Endothelial cell of umbilical vein (primary cell): ENCODE results near the gene ADAM19. TPM values are rescaled to one million over a fixed set of nuclear protein-coding genes. Genes with fewer than 3 reads are reported as not detected.

Experiments used
- BruUV-seq: library from RNA; stranded (reverse); fragments of 400-500 nt; replicated peaks from 2 replicates; lab custom pipeline; 2021; lab: Mats Ljungman, UMichigan
- CTCF ChIA-PET: fragments of 300-600, 350-600 bp; sonication (Branson Sonifier 250); formaldehyde crosslinking; loops from one replicate; lab custom pipeline; 2021; ENCODE audit warnings: antibody characterized with exemption, inconsistent platforms; lab: Charles Lee
- POLR2A ChIA-PET: fragments of 300-600, 350-600 bp; sonication (Branson Sonifier 250); formaldehyde crosslinking; loops from one replicate; lab custom pipeline; 2021; ENCODE audit warnings: antibody characterized with exemption, inconsistent platforms; lab: Charles Lee
- DNase-seq: peaks from one replicate; pipeline ENCODE4 v3.0.0-alpha.2; 2011; ENCODE audit warnings: low read depth, low spot score
- FAIRE-seq: peaks from 2 replicates; lab custom pipeline; 2011; peaks lifted over from hg19 to GRCh38; lab: Jason Lieb, UNC
- H2AFZ ChIP-seq: 2 replicates; pipeline ENCODE4 v1.6.0; 2012; ENCODE audit warnings: low read depth, low read length, control low read depth, inconsistent platforms
- H3K27ac ChIP-seq: 2 replicates; pipeline ENCODE4 v1.5.1; 2011; ENCODE audit warnings: low read depth, mild to moderate bottlenecking, control low read depth, low read length, moderate library complexity; ENCODE audit not compliant: insufficient read depth
- H3K27me3 ChIP-seq, 2 experiments: 2 replicates each; pipeline versions ENCODE4 v1.6.0 to v1.6.1; 2011; ENCODE audit warnings: low read length in 2 of 2, mixed read lengths in 1 of 2; ENCODE audit not compliant: control insufficient read depth in 2 of 2, insufficient read depth in 2 of 2
- H3K36me3 ChIP-seq, 2 experiments: 2 replicates in 1 of 2; 3 replicates in 1 of 2; pipeline ENCODE4 v1.5.1; 2011; ENCODE audit warnings: low read length in 2 of 2, mild to moderate bottlenecking in 1 of 2, moderate library complexity in 1 of 2; ENCODE audit not compliant: control insufficient read depth in 2 of 2, insufficient read depth in 2 of 2; ENCODE audit errors: extremely low read depth in 1 of 2
- H3K4me1 ChIP-seq: 3 replicates; pipeline ENCODE4 v1.5.1; 2011; ENCODE audit warnings: mild to moderate bottlenecking, low read length; ENCODE audit not compliant: control insufficient read depth, insufficient read depth; ENCODE audit errors: extremely low read depth
- H3K4me2 ChIP-seq: 2 replicates; pipeline ENCODE4 v1.6.1; 2011; ENCODE audit warnings: low read length, control low read depth, mixed read lengths; ENCODE audit not compliant: insufficient read depth
- H3K4me3 ChIP-seq, 3 experiments: fragments of 200-600 bp in 1 of 3; sonication (generic), shearing (Covaris generic) in 1 of 3; replicated peaks in 1 of 3; 2 replicates each; pipeline ENCODE4 v1.5.1; 2011 to 2016; ENCODE audit warnings: control low read depth in 3 of 3, low read length in 3 of 3, mild to moderate bottlenecking in 2 of 3, inconsistent platforms in 1 of 3, low read depth in 1 of 3, moderate library complexity in 1 of 3; ENCODE audit not compliant: insufficient read depth in 1 of 3
- H3K79me2 ChIP-seq: 2 replicates; pipeline ENCODE4 v1.6.0; 2012; ENCODE audit warnings: low read length, inconsistent platforms; ENCODE audit not compliant: control insufficient read depth, insufficient read depth
- H3K9ac ChIP-seq: replicated peaks from 2 replicates; pipeline ENCODE3; 2011; ENCODE audit warnings: low read length, control low read depth; ENCODE audit not compliant: insufficient read depth; ENCODE audit errors: extremely low read depth
- H3K9me1 ChIP-seq: replicated peaks from 3 replicates; pipeline ENCODE4 v1.6.0; 2011; ENCODE audit warnings: mild to moderate bottlenecking, low read length; ENCODE audit not compliant: control insufficient read depth, insufficient read depth; ENCODE audit errors: extremely low read depth
- H3K9me3 ChIP-seq: replicated peaks from 2 replicates; pipeline ENCODE4 v1.5.1; 2012; ENCODE audit warnings: low read length, inconsistent platforms; ENCODE audit not compliant: control insufficient read depth, insufficient read depth
- H4K20me1 ChIP-seq: replicated peaks from 2 replicates; pipeline ENCODE3; 2011; ENCODE audit warnings: mild to moderate bottlenecking, low read length; ENCODE audit not compliant: control insufficient read depth, insufficient read depth; ENCODE audit errors: extremely low read depth
- EZH2 ChIP-seq: IDR thresholded peaks from 2 replicates; pipeline ENCODE4 v1.6.1; 2012; ENCODE audit warnings: borderline replicate concordance, low read depth, mild to moderate bottlenecking, moderate library complexity, low read length, inconsistent platforms; ENCODE audit not compliant: severe bottlenecking
- FOS ChIP-seq: IDR thresholded peaks from 2 replicates; pipeline ENCODE4 v1.6.1; 2011; ENCODE audit warnings: mild to moderate bottlenecking, low read length, moderate library complexity, borderline replicate concordance; ENCODE audit not compliant: insufficient read depth
- GATA2 ChIP-seq: IDR thresholded peaks from 2 replicates; pipeline ENCODE4 v1.7.0; 2011; ENCODE audit warnings: low read depth, mild to moderate bottlenecking, moderate library complexity, mixed read lengths, low read length; ENCODE audit not compliant: insufficient read length, insufficient read depth
- JUN ChIP-seq: IDR thresholded peaks from 2 replicates; pipeline ENCODE4 v1.6.1; 2011; ENCODE audit warnings: borderline replicate concordance, low read depth; ENCODE audit not compliant: insufficient read length, insufficient read depth
- MAX ChIP-seq: IDR thresholded peaks from 2 replicates; pipeline ENCODE4 v1.6.1; 2011; ENCODE audit not compliant: insufficient read depth, insufficient read length
- MYC ChIP-seq: IDR thresholded peaks from one replicate; pipeline ENCODE4 v1.6.1; 2011; ENCODE audit warnings: mild to moderate bottlenecking, low read depth, low read length
- POLR2A ChIP-seq: IDR thresholded peaks from 2 replicates; pipeline ENCODE4 v1.6.1; 2012; ENCODE audit warnings: low read depth, mild to moderate bottlenecking, control low read depth, low read length
- POLR2AphosphoS5 ChIP-seq: IDR thresholded peaks from 2 replicates; pipeline ENCODE4 v1.6.1; 2012; ENCODE audit warnings: low read depth, mild to moderate bottlenecking, control low read depth, low read length, moderate library complexity; ENCODE audit not compliant: insufficient read depth
- dilution Hi-C: fragments of 300-500 bp; cut with MboI; formaldehyde crosslinking; loops from one replicate; pipeline ENCODE4 v1.15.0; 2019; ENCODE audit warnings: low sequenced_read_pairs; ENCODE audit not compliant: extremely low pct_ligation_motif_present
- intact Hi-C: fragments of 100-400 bp; cut with micrococcal nuclease; formaldehyde crosslinking; loops from one replicate; pipeline ENCODE4 v1.10.0; 2022
- polyA plus RNA-seq, 4 experiments: library from polyadenylated mRNA; depleted of rRNA in 3 of 4; stranded (reverse) in 3 of 4; unstranded in 1 of 4; fragments of >200 nt; gene quantifications; 2 replicates each; pipeline versions ENCODE4 v1.2.1 to v1.2.3, GENCODE V29; 2011 to 2012; ENCODE audit warnings: missing spikeins in 1 of 4
- total RNA-seq: library from RNA; stranded (reverse); gene quantifications from 2 replicates; pipeline ENCODE4 v1.2.3, GENCODE V29; 2021
- TF ChIP-seq, protein P1 (sequence below), 2 donors: IDR thresholded peaks; 1 replicate in 1 of 2; 2 replicates in 1 of 2; pipeline ENCODE4 v1.5.1; 2011; ENCODE audit warnings: low read length in 2 of 2, mild to moderate bottlenecking in 2 of 2, moderate library complexity in 2 of 2, control low read depth in 1 of 2, inconsistent platforms in 1 of 2, low read depth in 1 of 2; ENCODE audit not compliant: insufficient read depth in 1 of 2; ENCODE audit errors: extremely low read depth in 1 of 2

Gene ADAM19
- total and polyA plus RNA-seq, 2 donors (not counting 3 experiments of a cell fraction or from before 2014, with no cell fraction given) = 10.0 to 22.6 TPM

- H2AFZ ChIP-seq = no peak overlapping the region
- FAIRE-seq = no peak
- BruUV-seq = no TSS peak
- ChIA-PET CTCF (no interaction called here), POLR2A (no interaction called here)
- dilution Hi-C loops = no loop called here
- H3K9me1 ChIP-seq = no peaks in the 10 kb centered on the region
- H3K4me1 ChIP-seq = peaks cover 16% of the 10 kb centered on the region
- no peak overlapping the region for H3K4me2 ChIP-seq
- no peak overlapping the region for H3K27ac ChIP-seq
- TF ChIP-seq POLR2A (no peak), MAX (no peak), GATA2 (no peak), FOS (no peak), EZH2 (no peak), MYC (no peak), JUN (no peak), POLR2AphosphoS5 (no peak)
- TF ChIP-seq, protein P1, sequence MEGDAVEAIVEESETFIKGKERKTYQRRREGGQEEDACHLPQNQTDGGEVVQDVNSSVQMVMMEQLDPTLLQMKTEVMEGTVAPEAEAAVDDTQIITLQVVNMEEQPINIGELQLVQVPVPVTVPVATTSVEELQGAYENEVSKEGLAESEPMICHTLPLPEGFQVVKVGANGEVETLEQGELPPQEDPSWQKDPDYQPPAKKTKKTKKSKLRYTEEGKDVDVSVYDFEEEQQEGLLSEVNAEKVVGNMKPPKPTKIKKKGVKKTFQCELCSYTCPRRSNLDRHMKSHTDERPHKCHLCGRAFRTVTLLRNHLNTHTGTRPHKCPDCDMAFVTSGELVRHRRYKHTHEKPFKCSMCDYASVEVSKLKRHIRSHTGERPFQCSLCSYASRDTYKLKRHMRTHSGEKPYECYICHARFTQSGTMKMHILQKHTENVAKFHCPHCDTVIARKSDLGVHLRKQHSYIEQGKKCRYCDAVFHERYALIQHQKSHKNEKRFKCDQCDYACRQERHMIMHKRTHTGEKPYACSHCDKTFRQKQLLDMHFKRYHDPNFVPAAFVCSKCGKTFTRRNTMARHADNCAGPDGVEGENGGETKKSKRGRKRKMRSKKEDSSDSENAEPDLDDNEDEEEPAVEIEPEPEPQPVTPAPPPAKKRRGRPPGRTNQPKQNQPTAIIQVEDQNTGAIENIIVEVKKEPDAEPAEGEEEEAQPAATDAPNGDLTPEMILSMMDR (IDR thresholded peaks at IDR 0.05; ENCODE audit: extremely low read depth in 1 of 2, insufficient read depth in 1 of 2, low read depth in 1 of 2, low read length in 2 of 2) = no peak
- no peaks in the 10 kb centered on the region for H3K27me3 ChIP-seq
- no peaks in the 10 kb centered on the region for H4K20me1 ChIP-seq
- peaks cover 0 to 3% of the 10 kb centered on the region in 2 experiments for H3K36me3 ChIP-seq
- H3K79me2 ChIP-seq = no peaks in the 10 kb centered on the region
- no peak overlapping the region for H3K4me3 ChIP-seq
- no peaks in the 10 kb centered on the region for H3K9me3 ChIP-seq
- intact Hi-C loops = no loop called here
- no peak overlapping the region for H3K9ac ChIP-seq
- no peak for DNase-seq
Measured at GRCh38 chr5:157538311-157538710, 37.3 kb downstream of the ADAM19 start.
